SU-DHL-6 (cell line): ENCODE results near the gene KLHL7.

Experiments
- H2AFZ ChIP-seq: fragments of 200-600 bp; sonication (generic); 2 replicates; pipeline ENCODE4 v1.6.1; 2014; ENCODE audit warnings: low read depth, mild to moderate bottlenecking, moderate library complexity, mixed read lengths, antibody characterized with exemption, low read length; ENCODE audit not compliant: severe bottlenecking
- H3F3A ChIP-seq: fragments of 200-600 bp; shearing (Covaris generic); 2 replicates; pipeline ENCODE4 v1.6.0; 2016; ENCODE audit warnings: antibody characterized with exemption, mild to moderate bottlenecking; ENCODE audit not compliant: insufficient read depth
- H3K27ac ChIP-seq: fragments of 200-600 bp; sonication (generic); 2 replicates; pipeline ENCODE4 v1.5.1; 2016; ENCODE audit warnings: low read depth, mild to moderate bottlenecking, low read length, moderate library complexity, mixed read lengths
- H3K27me3 ChIP-seq: fragments of 200-600 bp; sonication (generic), shearing (Covaris generic); 2 replicates; pipeline ENCODE4 v1.6.0; 2014; ENCODE audit warnings: mild to moderate bottlenecking, low read length
- H3K36me3 ChIP-seq: fragments of 200-600 bp; sonication (generic); 2 replicates; pipeline ENCODE4 v1.6.1; 2014; ENCODE audit warnings: mild to moderate bottlenecking, low read length, mixed read lengths
- H3K4me2 ChIP-seq: fragments of 300-600, 200-600 bp; shearing (Covaris generic), sonication (generic); 2 replicates; pipeline ENCODE4 v1.6.0; 2014; ENCODE audit warnings: low read length, low read depth, mild to moderate bottlenecking; ENCODE audit not compliant: poor library complexity, severe bottlenecking
- H3K4me3 ChIP-seq: fragments of 200-600 bp; sonication (generic); 2 replicates; pipeline ENCODE4 v1.5.1; 2014; ENCODE audit warnings: antibody characterized with exemption, low read length, mild to moderate bottlenecking, mixed read lengths; ENCODE audit not compliant: insufficient read depth, poor library complexity, severe bottlenecking
- H3K79me2 ChIP-seq: fragments of 200-600 bp; sonication (generic); 2 replicates; pipeline ENCODE4 v1.6.1; 2014; ENCODE audit warnings: mild to moderate bottlenecking, low read length, moderate library complexity; ENCODE audit not compliant: insufficient read depth
- H3K9ac ChIP-seq: fragments of 200-600 bp; sonication (generic); 2 replicates; pipeline ENCODE4 v1.7.0; 2014; ENCODE audit warnings: mild to moderate bottlenecking, low read length
- H3K9me2 ChIP-seq: fragments of 200-600 bp; sonication (generic); replicated peaks from 2 replicates; pipeline ENCODE4 v1.6.1; 2014; ENCODE audit warnings: low read length; ENCODE audit not compliant: insufficient read depth
- H3K9me3 ChIP-seq: fragments of 200-600 bp; sonication (generic); 2 replicates; pipeline ENCODE4 v1.6.1; 2014; ENCODE audit warnings: low read length, mixed read lengths; ENCODE audit not compliant: insufficient read depth
- H4K20me1 ChIP-seq: fragments of 200-600 bp; sonication (generic); 2 replicates; pipeline ENCODE4 v1.6.1; 2014; ENCODE audit warnings: low read depth, mild to moderate bottlenecking, antibody characterized with exemption, low read length, moderate library complexity, mixed read lengths
- CTCF ChIP-seq: fragments of 200-600 bp; sonication (generic); IDR thresholded peaks from one replicate; pipeline ENCODE4 v1.5.1; 2017; ENCODE audit warnings: antibody characterized with exemption, mild to moderate bottlenecking, low read length, moderate library complexity; ENCODE audit not compliant: insufficient read depth, poor library complexity, severe bottlenecking
- EZH2phosphoT487 ChIP-seq: fragments of 200-600 bp; sonication (generic), shearing (Covaris generic); conservative IDR thresholded peaks from 2 replicates; pipeline ENCODE4 v1.6.1; 2018; ENCODE audit warnings: mild to moderate bottlenecking, antibody characterized with exemption, low read length, moderate library complexity, mixed read lengths

Gene KLHL7

GRCh38 chr7:23175938-23176337 lies 70.4 kb downstream of the KLHL7 start:
- Histone ChIP-seq H3F3A (no peaks in the 10 kb centered on the region), H2AFZ (no peak overlapping the region), H3K36me3 (0 out of 2 replicates have a peak, but pooled peaks cover 5% of the 10 kb centered on the region), H3K27me3 (no peaks in the 10 kb centered on the region), H3K27ac (no peak overlapping the region), H3K4me3 (no peak overlapping the region), H3K4me2 (no peak overlapping the region), H3K9ac (no peak overlapping the region), H3K9me2 (no peaks in the 10 kb centered on the region), H4K20me1 (no peaks in the 10 kb centered on the region), H3K79me2 (no peaks in the 10 kb centered on the region), H3K9me3 (no peaks in the 10 kb centered on the region)
- no peak for TF ChIP-seq EZH2phosphoT487
- TF ChIP-seq CTCF = no peak

GRCh38 chr7:23181684-23182553 lies 76.3 kb downstream of the KLHL7 start, which contains the start of gene NUP42:
Gene NUP42 (plus strand): TSS chr7:23182048. CDS start chr7:23182086, 38 bp downstream.
- Histone ChIP-seq H3F3A (peaks cover 9% of the 10 kb centered on the region; the same call in 1 of the 2 replicates), H3K4me2 (peak within 1 kb of the TSS; percentile 58), H2AFZ (peak within 1 kb of the TSS; percentile 84), H3K9ac (peak within 1 kb of the TSS; percentile 89), H3K9me2 (no peaks in the 10 kb centered on the region), H4K20me1 (peaks cover 16% of the 10 kb centered on the region), H3K27ac (peak within 1 kb of the TSS; percentile 67), H3K79me2 (peaks cover 50% of the 10 kb centered on the region), H3K9me3 (no peaks in the 10 kb centered on the region), H3K4me3 (peak within 1 kb of the TSS; percentile 88), H3K36me3 (peaks cover 23% of the 10 kb centered on the region), H3K27me3 (no peaks in the 10 kb centered on the region)
- no peak for TF ChIP-seq EZH2phosphoT487
- no peak for TF ChIP-seq CTCF

GRCh38 chr7:23183279-23184012 lies 77.9 kb downstream of the KLHL7 start:
- H3K9me2 ChIP-seq = no peaks in the 10 kb centered on the region
- H4K20me1 ChIP-seq = peaks cover 16% of the 10 kb centered on the region
- no peaks in the 10 kb centered on the region for H3K27me3 ChIP-seq
- H3F3A ChIP-seq = peaks cover 9% of the 10 kb centered on the region
- peak overlapping the region; percentile 11; the same call in 1 of the 2 replicates for H3K27ac ChIP-seq
- no peak for TF ChIP-seq CTCF
- TF ChIP-seq EZH2phosphoT487 = no peak
- no peak overlapping the region for H2AFZ ChIP-seq
- no peaks in the 10 kb centered on the region for H3K9me3 ChIP-seq
- H3K9ac ChIP-seq = peak overlapping the region; percentile 89
- peaks cover 33% of the 10 kb centered on the region for H3K36me3 ChIP-seq
- H3K79me2 ChIP-seq = peaks cover 65% of the 10 kb centered on the region
- peak overlapping the region; percentile 88 for H3K4me3 ChIP-seq
- H3K4me2 ChIP-seq = peak overlapping the region; percentile 58
